Measurements from ENCODE around the gene CST3.
"Not testable (repeated sequence)": the region's sequence is repeated elsewhere in the genome, so short reads cannot be mapped to it uniquely, and the experiment has no call there.

The CST3 gene

GRCh38 chr20:23629017-23629541 lies 8.7 kb downstream of the CST3 start:
- no peak for DNase-seq (ENCODE audit: low read depth in 1 of 2, low spot score in 1 of 2)

- no peak for DNase-seq (ENCODE audit: low read depth in 1 of 2, low spot score in 1 of 2)
Measured at GRCh38 chr20:23628402-23629016, 9.2 kb downstream of the CST3 start.

GRCh38 chr20:23627501-23627900 lies 10.3 kb downstream of the CST3 start:
- no peak for DNase-seq (ENCODE audit: low read depth in 1 of 2, low spot score in 1 of 2)

DNA sequence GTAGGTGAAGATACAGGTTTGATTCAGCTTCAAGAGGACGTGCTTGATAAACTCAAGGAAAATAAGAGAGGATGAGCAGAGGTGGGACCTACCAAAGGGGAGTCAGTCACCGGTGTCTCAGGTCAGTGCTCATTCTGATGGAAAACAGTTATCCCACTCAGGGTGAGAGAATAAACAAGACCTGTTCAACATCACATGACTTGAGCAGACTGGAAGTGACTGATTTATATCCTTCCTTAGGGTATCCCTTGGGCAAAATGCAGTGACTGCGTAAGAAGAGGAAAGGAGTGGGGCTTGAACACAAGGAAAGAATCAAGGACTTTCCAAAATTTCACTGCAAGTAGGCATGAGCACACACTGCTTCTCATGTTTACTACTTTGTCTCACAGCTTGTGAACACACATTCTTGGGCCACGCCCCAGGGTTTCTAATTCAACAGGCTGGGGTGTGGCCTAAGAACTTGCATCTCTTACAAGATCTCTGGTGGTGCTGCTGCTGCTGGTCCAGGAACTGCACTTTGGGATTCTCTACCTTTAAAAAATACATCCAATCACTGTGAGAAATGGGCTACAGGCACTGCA lies 11.6 kb downstream of the CST3 start:
- no peak for DNase-seq (ENCODE audit: low read depth in 1 of 2, low spot score in 1 of 2)

- no peak for DNase-seq (ENCODE audit: low read depth in 1 of 2, low spot score in 1 of 2)
Measured at GRCh38 chr20:23625236-23625964, 12.4 kb downstream of the CST3 start.

GRCh38 chr20:23624324-23624691 lies 13.4 kb downstream of the CST3 start:
- DNase-seq (ENCODE audit: low read depth in 1 of 2, low spot score in 1 of 2), result no peak

- DNase-seq (ENCODE audit: low read depth in 1 of 2, low spot score in 1 of 2), result no peak
Measured at GRCh38 chr20:23623666-23624323, 14.0 kb downstream of the CST3 start.

DNA sequence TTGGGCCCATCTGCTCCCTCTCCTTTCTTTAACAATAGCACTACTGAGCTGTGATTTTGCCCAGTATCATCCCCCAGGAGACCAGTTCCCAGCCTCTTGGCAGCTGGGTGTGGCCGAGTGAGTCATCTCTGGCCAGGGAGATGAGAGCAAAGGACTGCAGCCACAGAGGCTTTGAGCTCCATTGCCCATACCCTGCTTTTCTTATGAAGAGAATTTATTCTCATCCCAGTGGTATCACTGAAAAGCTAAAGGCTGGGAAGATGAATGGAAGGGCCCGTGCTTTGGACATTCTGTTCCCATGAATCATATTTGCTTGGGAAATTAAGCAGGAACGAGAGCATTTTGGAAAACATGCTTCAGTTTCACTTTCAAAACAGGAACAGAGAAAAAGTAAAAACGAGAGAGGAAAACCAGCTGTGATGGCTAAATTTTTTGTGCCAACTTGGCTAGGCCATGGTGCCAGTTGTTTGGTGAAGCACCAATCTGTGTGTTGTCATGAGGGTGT lies 14.9 kb downstream of the CST3 start:
- DNase-seq (ENCODE audit: low read depth in 1 of 2, low spot score in 1 of 2), result no peak

DNA sequence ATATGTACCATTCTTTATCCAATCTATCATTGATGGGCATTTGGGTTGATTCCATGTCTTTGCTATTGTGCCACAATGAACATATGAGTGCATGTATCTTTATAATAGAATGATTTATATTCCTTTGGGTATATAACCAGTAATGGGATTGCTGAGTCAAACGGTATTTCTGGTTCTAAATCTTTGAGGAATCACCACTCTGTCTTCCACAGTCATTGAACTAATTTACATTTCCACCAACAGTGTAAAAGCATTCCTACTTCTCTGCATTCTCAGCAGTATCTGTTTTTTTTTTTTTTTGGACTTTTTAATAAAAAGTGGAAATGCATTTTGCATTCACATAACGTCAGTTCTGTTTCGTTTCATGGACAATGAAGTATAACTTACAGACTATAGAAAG lies 15.4 kb downstream of the CST3 start:
- DNase-seq (ENCODE audit: low read depth in 1 of 2, low spot score in 1 of 2), result not testable (repeated sequence)

GRCh38 chr20:23620670-23621386 lies 16.9 kb downstream of the CST3 start:
- not testable (repeated sequence) for DNase-seq (ENCODE audit: low read depth in 1 of 2, low spot score in 1 of 2)

- no peak for DNase-seq (ENCODE audit: low read depth in 1 of 2, low spot score in 1 of 2)
Measured at GRCh38 chr20:23614163-23614562, 23.6 kb downstream of the CST3 start.

DNA sequence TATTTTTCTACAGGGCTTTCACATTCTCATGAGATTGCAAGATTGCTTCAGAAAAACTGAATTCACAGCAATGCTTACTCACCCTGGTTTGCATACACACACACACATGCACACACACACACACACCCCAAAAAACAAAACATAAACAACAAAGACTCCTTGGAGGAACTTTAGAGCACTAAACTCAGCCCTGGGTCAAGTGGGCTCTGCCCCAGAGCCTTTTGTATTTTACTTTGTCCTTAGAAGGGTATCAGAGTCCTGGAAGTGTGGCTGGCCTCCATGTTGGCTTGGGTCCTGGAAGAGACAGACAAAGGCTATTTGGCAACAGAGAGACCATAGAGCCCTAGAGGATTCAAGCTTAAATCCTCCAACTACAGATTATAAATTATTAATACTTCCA lies 24.1 kb downstream of the CST3 start:
- DNase-seq (ENCODE audit: low read depth in 1 of 2, low spot score in 1 of 2), result no peak

GRCh38 chr20:23612396-23612795 lies 25.4 kb downstream of the CST3 start:
- DNase-seq (ENCODE audit: low read depth in 1 of 2, low spot score in 1 of 2), result no peak

- DNase-seq (ENCODE audit: low read depth in 1 of 2, low spot score in 1 of 2), result no peak
Measured at GRCh38 chr20:23609486-23610109, 28.2 kb downstream of the CST3 start.

DNA sequence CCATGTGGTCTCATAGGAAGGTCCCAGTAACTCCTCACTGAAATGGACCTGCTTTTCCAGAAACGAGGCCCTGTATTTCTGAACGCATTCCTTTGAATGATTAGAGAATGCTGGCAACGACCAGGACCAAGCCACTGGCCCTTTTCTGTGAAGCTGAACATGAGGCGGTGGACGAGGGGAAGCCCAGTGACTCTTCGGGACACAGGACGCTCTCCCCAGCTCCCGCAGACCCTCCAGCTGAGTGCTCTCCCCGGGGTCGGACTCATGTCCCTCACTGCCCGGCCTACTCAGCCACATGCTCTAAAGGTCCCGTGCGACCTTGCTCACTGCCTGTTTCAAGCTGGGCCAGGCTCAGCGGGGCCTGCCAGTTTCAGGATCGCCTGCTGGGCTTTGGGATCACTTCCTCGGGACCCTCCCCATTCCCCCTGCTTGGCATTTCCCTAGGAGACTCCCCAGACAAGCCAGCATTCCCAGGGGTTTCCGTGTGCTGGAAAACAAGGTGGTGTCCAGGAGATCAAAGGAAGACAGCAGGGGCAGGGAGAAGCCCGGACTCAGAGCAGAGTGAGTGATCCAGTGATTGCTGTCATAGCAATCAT lies 29.4 kb downstream of the CST3 start:
- DNase-seq (ENCODE audit: low read depth in 1 of 2, low spot score in 1 of 2), result no peak

DNA sequence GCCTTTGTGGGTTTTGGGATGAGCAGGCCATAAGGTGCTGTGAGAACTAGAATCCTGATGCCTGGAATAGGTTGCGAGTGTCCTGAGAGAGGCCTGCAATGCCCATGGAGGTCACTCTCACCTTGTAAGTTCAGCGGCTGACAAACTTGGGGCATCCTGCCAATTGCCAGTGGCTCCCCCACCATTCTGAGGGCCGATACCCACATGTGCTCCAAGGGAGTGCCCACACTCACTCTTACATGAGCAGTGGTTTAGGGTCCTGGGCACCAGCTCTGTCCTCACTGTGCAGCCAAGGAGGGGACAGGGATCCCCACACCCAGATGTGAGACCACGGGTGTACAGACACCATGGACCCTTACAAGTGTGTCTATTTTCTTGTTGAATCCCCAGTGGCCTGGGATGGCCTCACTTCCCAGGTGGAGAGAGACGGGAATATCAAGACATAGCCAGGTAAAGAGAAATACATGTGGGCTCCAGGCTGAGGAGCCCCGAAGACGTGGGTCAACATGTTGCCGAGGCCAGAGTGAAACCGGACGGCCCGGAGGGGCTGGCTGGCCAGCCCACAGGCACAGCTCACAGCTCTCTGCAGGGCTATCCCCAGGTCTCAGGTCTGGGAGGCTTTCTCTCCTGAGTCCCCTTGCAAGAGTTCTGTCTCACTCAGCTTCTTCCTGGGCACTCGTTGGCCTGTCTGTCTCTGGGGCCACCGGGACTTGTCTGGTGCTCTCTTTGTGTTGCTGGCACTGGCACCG lies 30.1 kb downstream of the CST3 start:
- DNase-seq (ENCODE audit: low read depth in 1 of 2, low spot score in 1 of 2), result no peak

- DNase-seq (ENCODE audit: low read depth in 1 of 2, low spot score in 1 of 2), result peak; percentile 45 to 49
Measured at GRCh38 chr20:23606652-23607049, 31.1 kb downstream of the CST3 start.

GRCh38 chr20:23605867-23606651 lies 31.7 kb downstream of the CST3 start, which contains the start of gene CST9:
Gene CST9 (minus strand): TSS chr20:23605917. CDS start chr20:23605864, 53 bp downstream.
- DNase-seq (ENCODE audit: low read depth in 1 of 2, low spot score in 1 of 2), result no peak

GRCh38 chr20:23604306-23604705 lies 33.4 kb downstream of the CST3 start:
- DNase-seq (ENCODE audit: low read depth in 1 of 2, low spot score in 1 of 2), result no peak

Data from activated CD4-positive, alpha-beta T cell treated with anti-CD3 and anti-CD28 coated beads, Interleukin-2, amount 50 U/mL, for 24 hours (primary cell).